Neural cell (in vitro differentiated cells): ENCODE results near the gene CREM.

ENCODE experiments used
- EP300 ChIP-seq: fragments of 450-650 bp; conservative IDR thresholded peaks from 2 replicates; pipeline ENCODE4 v1.6.1; 2014; ENCODE audit warnings: antibody characterized with exemption, mild to moderate bottlenecking, moderate library complexity; ENCODE audit not compliant: poor library complexity, severe bottlenecking
- EZH2 ChIP-seq: fragments of 200-600, 300-800 bp; shearing (Covaris generic), sonication (generic); IDR thresholded peaks from 2 replicates; pipeline ENCODE4 v1.6.1; 2014; ENCODE audit warnings: antibody characterized with exemption, low read length, borderline replicate concordance, mild to moderate bottlenecking; ENCODE audit not compliant: insufficient read depth, poor library complexity, severe bottlenecking
- POLR2AphosphoS5 ChIP-seq: IDR thresholded peaks from 2 replicates; pipeline ENCODE4 v1.6.1; 2012
- RAD21 ChIP-seq: fragments of 450-650 bp; conservative IDR thresholded peaks from 2 replicates; pipeline ENCODE4 v1.6.1; 2014; ENCODE audit warnings: antibody characterized with exemption, mild to moderate bottlenecking, moderate library complexity
- SMC3 ChIP-seq: fragments of 450-650 bp; conservative IDR thresholded peaks from 2 replicates; pipeline ENCODE4 v1.6.1; 2014; ENCODE audit warnings: antibody characterized with exemption, mild to moderate bottlenecking, moderate library complexity; ENCODE audit not compliant: poor library complexity
- TF ChIP-seq, protein P1 (sequence below): fragments of 450-650 bp; IDR thresholded peaks from 2 replicates; pipeline ENCODE4 v1.5.1; 2014; ENCODE audit warnings: antibody characterized with exemption, mild to moderate bottlenecking, moderate library complexity; ENCODE audit not compliant: poor library complexity, severe bottlenecking
- TF ChIP-seq, protein P2 (sequence below): IDR thresholded peaks from 2 replicates; pipeline ENCODE4 v1.6.1; 2012; ENCODE audit warnings: borderline replicate concordance

DNA sequence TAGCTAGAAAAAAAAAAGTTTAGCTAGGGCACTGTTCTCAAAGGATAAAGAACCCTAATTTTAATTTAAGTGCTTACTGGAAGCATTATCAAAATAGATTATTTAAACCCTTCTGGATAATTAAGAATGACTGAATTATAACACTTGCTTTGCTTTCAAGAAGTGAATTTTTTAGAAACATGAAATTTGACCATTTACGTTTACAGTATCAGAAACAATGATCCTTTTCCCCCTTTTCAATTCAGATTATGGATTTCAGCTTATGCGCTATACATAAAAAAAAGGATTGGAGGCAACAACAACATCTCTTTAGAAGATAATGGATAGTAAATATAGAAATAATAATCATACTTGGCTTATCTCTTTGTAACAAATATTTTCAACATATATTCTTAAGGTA lies 39.2 kb downstream of the CREM start:
- TF ChIP-seq POLR2AphosphoS5 (no peak), SMC3 (no peak), EZH2 (no peak), EP300 (no peak), RAD21 (no peak)
- TF ChIP-seq, protein P1, sequence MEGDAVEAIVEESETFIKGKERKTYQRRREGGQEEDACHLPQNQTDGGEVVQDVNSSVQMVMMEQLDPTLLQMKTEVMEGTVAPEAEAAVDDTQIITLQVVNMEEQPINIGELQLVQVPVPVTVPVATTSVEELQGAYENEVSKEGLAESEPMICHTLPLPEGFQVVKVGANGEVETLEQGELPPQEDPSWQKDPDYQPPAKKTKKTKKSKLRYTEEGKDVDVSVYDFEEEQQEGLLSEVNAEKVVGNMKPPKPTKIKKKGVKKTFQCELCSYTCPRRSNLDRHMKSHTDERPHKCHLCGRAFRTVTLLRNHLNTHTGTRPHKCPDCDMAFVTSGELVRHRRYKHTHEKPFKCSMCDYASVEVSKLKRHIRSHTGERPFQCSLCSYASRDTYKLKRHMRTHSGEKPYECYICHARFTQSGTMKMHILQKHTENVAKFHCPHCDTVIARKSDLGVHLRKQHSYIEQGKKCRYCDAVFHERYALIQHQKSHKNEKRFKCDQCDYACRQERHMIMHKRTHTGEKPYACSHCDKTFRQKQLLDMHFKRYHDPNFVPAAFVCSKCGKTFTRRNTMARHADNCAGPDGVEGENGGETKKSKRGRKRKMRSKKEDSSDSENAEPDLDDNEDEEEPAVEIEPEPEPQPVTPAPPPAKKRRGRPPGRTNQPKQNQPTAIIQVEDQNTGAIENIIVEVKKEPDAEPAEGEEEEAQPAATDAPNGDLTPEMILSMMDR = no peak
- TF ChIP-seq, protein P2, sequence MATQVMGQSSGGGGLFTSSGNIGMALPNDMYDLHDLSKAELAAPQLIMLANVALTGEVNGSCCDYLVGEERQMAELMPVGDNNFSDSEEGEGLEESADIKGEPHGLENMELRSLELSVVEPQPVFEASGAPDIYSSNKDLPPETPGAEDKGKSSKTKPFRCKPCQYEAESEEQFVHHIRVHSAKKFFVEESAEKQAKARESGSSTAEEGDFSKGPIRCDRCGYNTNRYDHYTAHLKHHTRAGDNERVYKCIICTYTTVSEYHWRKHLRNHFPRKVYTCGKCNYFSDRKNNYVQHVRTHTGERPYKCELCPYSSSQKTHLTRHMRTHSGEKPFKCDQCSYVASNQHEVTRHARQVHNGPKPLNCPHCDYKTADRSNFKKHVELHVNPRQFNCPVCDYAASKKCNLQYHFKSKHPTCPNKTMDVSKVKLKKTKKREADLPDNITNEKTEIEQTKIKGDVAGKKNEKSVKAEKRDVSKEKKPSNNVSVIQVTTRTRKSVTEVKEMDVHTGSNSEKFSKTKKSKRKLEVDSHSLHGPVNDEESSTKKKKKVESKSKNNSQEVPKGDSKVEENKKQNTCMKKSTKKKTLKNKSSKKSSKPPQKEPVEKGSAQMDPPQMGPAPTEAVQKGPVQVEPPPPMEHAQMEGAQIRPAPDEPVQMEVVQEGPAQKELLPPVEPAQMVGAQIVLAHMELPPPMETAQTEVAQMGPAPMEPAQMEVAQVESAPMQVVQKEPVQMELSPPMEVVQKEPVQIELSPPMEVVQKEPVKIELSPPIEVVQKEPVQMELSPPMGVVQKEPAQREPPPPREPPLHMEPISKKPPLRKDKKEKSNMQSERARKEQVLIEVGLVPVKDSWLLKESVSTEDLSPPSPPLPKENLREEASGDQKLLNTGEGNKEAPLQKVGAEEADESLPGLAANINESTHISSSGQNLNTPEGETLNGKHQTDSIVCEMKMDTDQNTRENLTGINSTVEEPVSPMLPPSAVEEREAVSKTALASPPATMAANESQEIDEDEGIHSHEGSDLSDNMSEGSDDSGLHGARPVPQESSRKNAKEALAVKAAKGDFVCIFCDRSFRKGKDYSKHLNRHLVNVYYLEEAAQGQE = no peak
